GM12878 (cell line): ENCODE results near the gene AQP5. TPM values are rescaled to one million over a fixed set of nuclear protein-coding genes. Genes with fewer than 3 reads are reported as not detected.

ENCODE experiments used
- ATAC-seq: fragments of 200-7000 bp; cut with Tn5 transposase; 3 replicates; pipeline ENCODE4 v1.9.1; 2020; ENCODE audit warnings: mild to moderate bottlenecking, moderate library complexity
- BruUV-seq: library from RNA; stranded (reverse); fragments of 400-500 nt; replicated peaks from 2 replicates; lab custom pipeline; 2021; lab: Mats Ljungman, UMichigan
- CTCF ChIA-PET: fragments of 300-600 bp; sonication (Branson Sonifier 250); formaldehyde crosslinking; extraction: SDS; loops from one replicate; lab custom pipeline; 2021; ENCODE audit warnings: inconsistent platforms; lab: Yijun Ruan, JAX
- POLR2A ChIA-PET: fragments of 350-600 bp; formaldehyde crosslinking; extraction: SDS; loops from one replicate; lab custom pipeline; 2021; ENCODE audit warnings: inconsistent platforms; lab: Charles Lee
- RAD21 ChIA-PET: fragments of 300-600 bp; sonication (Branson Sonifier 250); formaldehyde crosslinking; loops from one replicate; lab custom pipeline; 2023; ENCODE audit warnings: antibody characterized with exemption; ENCODE audit not compliant: unreplicated experiment; lab: Charles Lee
- SMC1A ChIA-PET: fragments of 300-600 bp; sonication (Branson Sonifier 250); formaldehyde crosslinking; loops from one replicate; lab custom pipeline; 2023; ENCODE audit not compliant: unreplicated experiment, uncharacterized antibody; lab: Charles Lee
- DNase-seq: peaks from one replicate; pipeline ENCODE4 v3.0.0-alpha.2; 2011; ENCODE audit warnings: low read depth, low spot score
- FAIRE-seq: peaks from 3 replicates; lab custom pipeline; 2011; peaks lifted over from hg19 to GRCh38; lab: Jason Lieb, UNC
- H2AFZ ChIP-seq: 2 replicates; pipeline ENCODE4 v1.6.0; 2011; ENCODE audit warnings: low read depth, low read length, control low read depth; ENCODE audit not compliant: control insufficient read depth
- H3K27ac ChIP-seq: 2 replicates; pipeline ENCODE4 v1.5.1; 2011; ENCODE audit warnings: control low read depth; ENCODE audit not compliant: control insufficient read depth, insufficient read depth
- H3K27me3 ChIP-seq, 2 experiments: replicated peaks in 1 of 2; 2 replicates each; pipeline versions ENCODE4 v1.6.0 to v1.6.1; 2011; ENCODE audit warnings: low read length in 1 of 2; ENCODE audit not compliant: control insufficient read depth in 2 of 2, insufficient read depth in 2 of 2
- H3K36me3 ChIP-seq, 2 experiments: 2 replicates each; pipeline ENCODE4 v1.5.1; 2011; ENCODE audit warnings: low read length in 1 of 2; ENCODE audit not compliant: control insufficient read depth in 2 of 2, insufficient read depth in 2 of 2
- H3K4me1 ChIP-seq: 2 replicates; pipeline ENCODE4 v1.6.1; 2011; ENCODE audit warnings: mild to moderate bottlenecking, low read length, moderate library complexity, mixed read lengths; ENCODE audit not compliant: control insufficient read depth, insufficient read depth
- H3K4me2 ChIP-seq: 2 replicates; pipeline ENCODE4 v1.6.0; 2011; ENCODE audit warnings: control low read depth; ENCODE audit not compliant: control insufficient read depth, insufficient read depth
- H3K4me3 ChIP-seq: fragments of 200-600 bp; sonication (generic); 2 replicates; pipeline ENCODE4 v1.5.1; 2016
- H3K79me2 ChIP-seq: 2 replicates; pipeline ENCODE4 v1.6.0; 2011; ENCODE audit warnings: low read length; ENCODE audit not compliant: control insufficient read depth, insufficient read depth
- H3K9ac ChIP-seq: 2 replicates; pipeline ENCODE4 v1.8.0; 2011; ENCODE audit warnings: low read length, control low read depth, mixed read lengths; ENCODE audit not compliant: control insufficient read depth, insufficient read depth
- H3K9me3 ChIP-seq: replicated peaks from 3 replicates; pipeline ENCODE4 v1.5.1; 2011; ENCODE audit warnings: mild to moderate bottlenecking, low read length; ENCODE audit not compliant: control insufficient read depth, insufficient read depth
- H4K20me1 ChIP-seq: 2 replicates; pipeline ENCODE4 v1.6.0; 2011; ENCODE audit not compliant: control insufficient read depth, insufficient read depth
- ASH2L ChIP-seq: fragments of 300-600, 200-600 bp; sonication (generic); IDR thresholded peaks from 2 replicates; pipeline ENCODE4 v1.6.1; 2017; ENCODE audit warnings: low read depth, mild to moderate bottlenecking, borderline replicate concordance
- HDAC2 ChIP-seq: fragments of 200-600 bp; sonication (generic); IDR thresholded peaks from 2 replicates; pipeline ENCODE4 v1.6.1; 2017
- MXI1 ChIP-seq: fragments of 150-350 bp; IDR thresholded peaks from 2 replicates; pipeline ENCODE4 v1.6.1; 2011; ENCODE audit warnings: low read depth, mild to moderate bottlenecking, inconsistent platforms, low read length, improper control_type of control experiment
- PKNOX1 ChIP-seq: fragments of 450-650 bp; IDR thresholded peaks from 2 replicates; pipeline ENCODE4 v1.6.1; 2016; ENCODE audit warnings: mild to moderate bottlenecking
- RFX5 ChIP-seq: IDR thresholded peaks from 2 replicates; pipeline ENCODE4 v1.6.1; 2011; ENCODE audit warnings: low read depth, low read length, improper control_type of control experiment
- TAF1 ChIP-seq: IDR thresholded peaks from 2 replicates; pipeline ENCODE4 v1.6.1; 2011; ENCODE audit warnings: mild to moderate bottlenecking, low read depth, low read length, borderline replicate concordance
- TCF12 ChIP-seq: IDR thresholded peaks from 2 replicates; pipeline ENCODE4 v1.6.1; 2011; ENCODE audit warnings: low read depth, mild to moderate bottlenecking, low read length
- ZNF207 ChIP-seq: fragments of 450-650 bp; IDR thresholded peaks from 2 replicates; pipeline ENCODE4 v1.6.1; 2014; ENCODE audit warnings: antibody characterized with exemption, mild to moderate bottlenecking, borderline replicate concordance
- WGBS: methylation state at CpG from one replicate; pipeline ENCODE4 v1.1.6; 2016; ENCODE audit warnings: low lambda C conversion rate; ENCODE audit not compliant: insufficient replicate concordance, insufficient coverage; ENCODE audit errors: missing lambda C conversion rate; 5-methylcytosine and 5-hydroxymethylcytosine counted together
- in situ Hi-C: fragments of 300-500 bp; cut with MboI; formaldehyde crosslinking; loops from 9 replicates; pipeline ENCODE4 v1.14.3; 2018; ENCODE audit warnings: mixed read lengths
- intact Hi-C: fragments of 100-400 bp; cut with micrococcal nuclease; formaldehyde crosslinking; loops from one replicate; pipeline ENCODE4 v1.14.2; 2022; ENCODE audit not compliant: unreplicated experiment
- polyA plus RNA-seq, 11 experiments: library from polyadenylated mRNA; depleted of rRNA in 4 of 11; unstranded in 6 of 11; stranded (reverse) in 5 of 11; fragments of >200 nt; fragmentation: Nextera tagmentation in 4 of 11; fragmentation: Illumina TruSeq in 1 of 11; extraction: Ambion mirVana in 4 of 11; extraction: Trizol in 1 of 11; gene quantifications; 1 replicate in 1 of 11; 2 replicates in 10 of 11; pipeline versions ENCODE4 v1.2.1 to v1.2.3, GENCODE V29; 2011 to 2016; ENCODE audit warnings: inconsistent platforms in 2 of 11, missing spikeins in 2 of 11, low read depth in 1 of 11
- total RNA-seq, 4 experiments: library from RNA; depleted of rRNA in 3 of 4; stranded (reverse); fragments of >200 nt in 3 of 4; fragmentation: Illumina TruSeq in 1 of 4; extraction: Trizol in 1 of 4; gene quantifications; 2 replicates each; pipeline versions ENCODE4 v1.2.1 to v1.2.3, GENCODE V29; 2013 to 2021

The AQP5 gene
- total and polyA plus RNA-seq, 10 of the 15 experiments (the other 5 are each of a cell fraction or from before 2014, with no cell fraction given): not detected

- no peak for TF ChIP-seq ASH2L
- no peak for TF ChIP-seq HDAC2
- no peak for TF ChIP-seq MXI1
- no peak for TF ChIP-seq TCF12
- TF ChIP-seq ZNF207: no peak
- TF ChIP-seq RFX5: no peak
- no peak for TF ChIP-seq PKNOX1
- no peak for TF ChIP-seq TAF1
- TF ChIP-seq, all 136 proteins: peak for 0
- RAD21 ChIA-PET: no interaction called here
- Histone ChIP-seq H3K9me3 (no peaks in the 10 kb centered on the region), H2AFZ (no peak overlapping the region), H3K36me3 (no peaks in the 10 kb centered on the region), H4K20me1 (no peaks in the 10 kb centered on the region), H3K27ac (no peak overlapping the region), H3K4me2 (no peak overlapping the region), H3K9ac (no peak overlapping the region), H3K79me2 (no peaks in the 10 kb centered on the region), H3K4me1 (no peaks in the 10 kb centered on the region), H3K4me3 (no peak overlapping the region), H3K27me3 (peaks cover 0 to 2% of the 10 kb centered on the region in 2 experiments; a peak in 2 of 4 replicates)
- SMC1A ChIA-PET: interaction anchor here (0.6 kb wide), 1 partner anchor 557 kb away, joined by 4 read pairs; no protein-coding TSS in a partner anchor
- BruUV-seq: no TSS peak
- DNase-seq (no peak), FAIRE-seq (no peak), ATAC-seq (no peak)
- POLR2A ChIA-PET: no interaction called here
- 36% methylated on average over 12 of the region's 12 CpGs for WGBS
- intact Hi-C loops (no loop called here), in situ Hi-C loops (no loop called here)
- CTCF ChIA-PET: interaction anchor here (1.4 kb wide), 1 partner anchor 50 kb away, joined by 3 read pairs; no protein-coding TSS in a partner anchor
Observed at GRCh38 chr12:49917166-49917787, 44.4 kb upstream of the AQP5 start.
